Suppressor macrophage (primary cell): ENCODE results near the gene CIPC.

Experiments used
- DNase-seq, 4 experiments: peaks; one replicate each; pipeline ENCODE4 v3.0.0-alpha.2; 2020 to 2022

CIPC gene

DNA sequence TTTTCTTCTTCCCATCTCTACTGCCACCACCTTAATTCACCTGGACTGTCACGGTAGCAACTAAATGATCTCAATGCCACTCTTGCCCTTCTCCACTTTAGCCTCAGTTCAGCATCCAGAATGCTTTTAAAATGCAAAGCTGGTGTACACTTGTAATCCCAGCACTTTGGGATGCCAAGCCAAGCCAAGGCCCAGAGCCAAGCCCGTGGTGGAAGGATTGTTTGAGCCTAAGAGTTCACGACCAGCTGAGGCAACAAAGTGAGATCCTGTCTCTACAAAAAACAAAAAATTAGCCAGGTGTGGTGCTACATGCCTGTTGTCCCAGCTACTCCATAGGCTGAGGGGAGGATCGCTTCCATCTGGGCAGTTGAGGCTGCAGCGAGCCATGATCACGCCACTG lies 5.9 kb downstream of the CIPC start:
- DNase-seq = no peak

DNA sequence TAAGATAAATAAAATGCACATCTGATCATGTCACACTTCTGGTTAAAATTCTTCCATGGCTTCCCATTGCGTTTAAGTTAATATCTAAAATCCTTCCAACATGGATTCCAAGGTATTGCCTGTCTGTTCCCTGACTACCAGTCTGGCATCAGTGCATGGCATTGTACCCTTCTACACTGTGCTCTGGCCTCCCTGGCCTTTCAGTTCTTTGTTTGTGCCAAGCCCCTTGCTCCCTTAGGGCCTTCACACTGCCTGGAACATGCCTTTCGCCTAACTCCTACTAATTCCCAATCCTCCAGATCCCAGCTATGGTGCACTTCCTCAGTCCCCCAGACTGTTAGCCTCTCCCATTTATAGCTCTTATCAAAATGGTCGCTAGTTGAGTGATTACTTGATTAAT lies 6.3 kb downstream of the CIPC start:
- DNase-seq = no peak

DNA sequence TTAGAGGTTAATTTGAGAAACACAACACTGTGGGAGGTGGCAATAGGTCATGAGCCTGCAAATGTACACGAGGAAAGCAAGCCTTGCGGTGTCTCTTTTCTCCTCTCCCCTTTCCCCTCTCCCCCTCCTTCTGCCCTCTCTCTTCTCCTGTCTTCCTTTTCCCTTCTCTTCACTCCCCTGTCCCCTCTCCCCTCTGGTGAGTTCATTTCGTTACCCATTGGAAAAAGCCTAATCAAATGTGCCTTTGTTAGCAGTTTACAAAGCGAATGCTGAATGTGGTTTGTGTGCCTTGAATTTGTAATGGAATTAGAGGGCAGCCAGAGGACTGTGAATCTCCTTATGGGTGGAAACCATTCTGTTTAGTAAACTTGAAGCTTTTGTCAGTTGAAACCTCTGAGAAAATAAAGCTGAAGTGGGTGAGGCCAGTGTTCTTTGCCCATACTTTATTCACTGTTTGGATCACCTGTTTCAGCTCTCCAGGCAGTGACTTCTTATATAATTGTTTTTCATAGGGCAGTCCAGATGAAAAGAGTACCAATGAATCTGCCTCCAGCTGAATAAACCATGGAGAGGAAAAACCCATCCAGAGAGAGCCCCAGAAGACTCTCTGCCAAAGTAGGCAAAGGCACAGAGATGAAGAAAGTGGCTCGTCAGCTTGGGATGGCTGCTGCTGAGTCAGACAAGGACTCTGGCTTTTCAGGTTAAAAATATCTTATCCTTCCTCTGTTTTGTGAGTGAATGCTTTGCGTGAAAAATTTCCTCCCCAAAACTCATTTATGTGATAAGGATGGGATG lies 7.3 kb downstream of the CIPC start:
- no peak for DNase-seq

DNA sequence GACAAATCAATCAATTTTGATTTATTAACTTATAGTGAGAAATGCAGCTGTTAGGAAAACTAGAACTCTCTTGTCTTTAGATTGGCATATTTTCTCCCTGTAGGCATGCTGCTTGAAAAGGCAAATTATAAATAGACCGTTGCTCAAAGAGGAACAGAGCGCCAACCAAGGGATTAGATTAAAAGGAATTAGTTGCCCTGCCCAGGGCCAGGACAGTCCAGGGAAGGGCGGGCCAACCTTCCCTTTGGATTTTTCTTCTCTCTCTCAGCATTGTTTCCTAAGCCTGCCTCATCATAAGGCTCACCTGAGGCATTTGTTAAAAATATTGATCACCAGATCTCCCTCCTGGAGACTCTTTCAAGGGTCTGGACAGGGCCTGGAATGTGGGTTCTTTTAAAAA lies 8.6 kb downstream of the CIPC start:
- DNase-seq = no peak

DNA sequence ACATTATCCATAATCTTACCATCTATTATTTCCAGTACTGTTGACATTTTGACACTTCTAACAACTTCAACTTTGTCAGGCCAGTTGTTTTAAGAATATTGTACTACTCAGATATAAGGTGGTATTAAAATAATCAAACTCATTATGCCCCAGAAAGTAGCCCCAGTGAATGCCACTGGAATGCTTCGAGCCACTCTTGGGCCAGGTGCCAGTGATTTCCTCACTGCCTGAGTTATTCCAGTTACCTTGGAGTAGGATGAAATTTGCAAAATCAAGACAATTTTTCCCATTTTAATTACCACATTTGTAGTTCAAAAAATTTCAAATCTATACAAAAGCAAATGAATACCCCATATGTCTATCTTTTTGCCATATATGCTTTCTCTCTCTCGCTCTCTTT lies 9.2 kb downstream of the CIPC start:
- no peak for DNase-seq

DNA sequence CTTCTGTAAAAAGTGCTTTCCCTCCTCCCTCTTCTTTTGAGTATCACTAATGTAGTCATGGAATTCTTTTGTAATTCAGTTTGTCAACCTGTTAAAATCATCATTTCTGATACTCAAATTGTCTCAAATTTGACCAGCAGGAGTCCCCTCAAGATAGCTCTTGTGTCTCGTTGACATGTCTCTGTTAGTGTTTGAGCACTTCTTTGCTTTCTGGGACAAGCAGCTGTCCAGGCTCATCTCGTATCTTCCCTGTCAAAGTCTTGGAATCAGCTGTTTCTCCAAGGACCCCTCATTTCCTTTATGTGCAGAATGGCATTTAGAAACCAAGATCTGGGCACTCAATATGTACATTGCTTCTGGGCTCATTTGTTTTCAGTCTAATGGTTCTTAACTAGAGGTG lies 10.7 kb downstream of the CIPC start:
- no peak for DNase-seq

DNA sequence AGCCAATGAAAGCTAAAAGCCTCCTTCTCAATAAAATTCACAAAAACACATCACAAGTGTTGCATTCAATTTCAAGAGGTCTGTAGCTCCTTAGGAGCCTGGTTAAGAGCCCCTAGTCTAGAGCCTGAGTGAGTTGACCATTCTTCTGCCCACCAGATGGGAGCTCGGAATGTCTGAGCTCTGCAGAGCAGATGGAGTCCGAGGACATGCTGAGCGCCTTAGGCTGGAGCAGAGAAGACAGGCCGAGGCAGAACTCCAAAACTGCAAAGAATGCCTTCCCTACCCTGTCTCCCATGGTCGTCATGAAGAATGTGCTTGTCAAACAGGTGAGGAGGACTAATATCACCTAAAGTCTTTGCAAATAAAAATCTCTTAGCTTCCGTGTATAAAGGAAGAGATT lies 11.6 kb downstream of the CIPC start:
- DNase-seq = no peak

DNA sequence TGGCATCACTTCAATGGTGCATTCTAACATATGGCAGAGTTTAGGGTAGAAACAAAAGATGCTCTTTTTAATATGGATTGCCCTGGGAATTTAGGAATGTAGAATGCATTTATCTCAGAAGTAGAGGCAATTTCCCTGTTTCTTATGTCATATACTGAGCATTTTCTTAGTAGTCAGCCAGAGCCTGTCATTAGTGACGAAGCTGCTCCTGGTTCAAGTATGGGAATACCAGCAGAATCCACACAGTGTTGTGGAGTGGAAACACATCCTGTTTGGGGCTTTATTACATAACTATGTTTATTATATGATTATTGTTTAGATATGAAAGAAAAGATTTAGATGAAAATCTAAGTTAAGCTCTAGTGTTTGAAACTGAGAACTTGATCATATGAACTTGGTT lies 12.2 kb downstream of the CIPC start:
- DNase-seq = no peak

DNA sequence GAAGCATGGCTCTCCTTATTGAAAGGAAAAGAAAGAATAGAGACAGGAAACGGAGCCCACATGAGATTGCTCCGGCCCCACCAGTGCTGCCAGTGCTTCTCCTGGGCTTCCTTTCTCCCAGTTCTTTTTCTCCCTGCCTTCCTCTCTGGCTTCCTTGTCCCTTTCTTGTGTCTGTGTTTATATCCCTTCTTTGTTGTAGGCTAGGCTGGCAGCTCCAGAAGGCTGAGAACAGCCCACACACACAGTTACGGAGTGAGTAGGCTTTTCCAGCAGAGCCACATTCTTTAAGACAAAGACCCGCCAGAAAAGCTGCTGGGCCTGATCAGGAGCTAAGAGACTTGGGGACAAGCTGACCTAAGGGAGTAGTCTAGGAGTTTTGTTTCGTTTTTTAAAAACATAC lies 13.0 kb downstream of the CIPC start:
- no peak for DNase-seq

DNA sequence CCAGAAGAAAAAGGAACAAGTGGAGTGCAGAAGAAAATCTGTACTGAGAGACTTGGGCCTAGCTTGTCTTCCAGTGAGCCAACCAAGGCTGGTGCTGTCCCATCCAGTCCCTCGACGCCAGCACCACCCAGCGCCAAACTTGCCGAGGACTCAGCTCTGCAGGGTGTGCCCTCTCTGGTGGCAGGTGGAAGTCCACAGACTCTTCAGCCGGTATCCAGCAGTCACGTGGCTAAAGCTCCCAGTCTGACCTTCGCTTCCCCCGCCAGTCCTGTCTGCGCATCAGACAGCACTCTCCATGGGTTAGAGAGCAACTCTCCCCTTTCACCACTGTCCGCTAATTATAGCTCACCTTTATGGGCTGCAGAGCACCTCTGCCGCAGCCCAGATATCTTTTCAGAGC lies 15.6 kb downstream of the CIPC start:
- no peak for DNase-seq

DNA sequence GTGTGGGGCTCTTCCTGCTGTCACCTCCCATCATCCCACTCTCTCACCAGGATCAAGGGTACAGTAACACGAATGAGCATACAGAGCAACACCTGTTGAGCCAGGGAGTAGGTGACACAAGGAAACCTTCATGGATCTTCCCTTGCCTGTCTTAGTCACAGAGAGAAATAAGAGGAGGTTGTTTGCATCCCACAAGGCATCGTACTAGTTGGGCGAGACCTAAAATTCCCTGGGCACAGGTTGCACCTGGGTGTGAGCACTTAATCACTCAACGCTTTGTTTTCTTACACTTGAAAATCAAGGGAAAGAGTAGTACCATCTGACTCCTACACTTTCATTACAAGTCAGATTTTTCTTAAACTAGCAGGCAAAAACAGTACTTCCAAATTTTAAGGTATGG lies 16.6 kb downstream of the CIPC start:
- no peak for DNase-seq

DNA sequence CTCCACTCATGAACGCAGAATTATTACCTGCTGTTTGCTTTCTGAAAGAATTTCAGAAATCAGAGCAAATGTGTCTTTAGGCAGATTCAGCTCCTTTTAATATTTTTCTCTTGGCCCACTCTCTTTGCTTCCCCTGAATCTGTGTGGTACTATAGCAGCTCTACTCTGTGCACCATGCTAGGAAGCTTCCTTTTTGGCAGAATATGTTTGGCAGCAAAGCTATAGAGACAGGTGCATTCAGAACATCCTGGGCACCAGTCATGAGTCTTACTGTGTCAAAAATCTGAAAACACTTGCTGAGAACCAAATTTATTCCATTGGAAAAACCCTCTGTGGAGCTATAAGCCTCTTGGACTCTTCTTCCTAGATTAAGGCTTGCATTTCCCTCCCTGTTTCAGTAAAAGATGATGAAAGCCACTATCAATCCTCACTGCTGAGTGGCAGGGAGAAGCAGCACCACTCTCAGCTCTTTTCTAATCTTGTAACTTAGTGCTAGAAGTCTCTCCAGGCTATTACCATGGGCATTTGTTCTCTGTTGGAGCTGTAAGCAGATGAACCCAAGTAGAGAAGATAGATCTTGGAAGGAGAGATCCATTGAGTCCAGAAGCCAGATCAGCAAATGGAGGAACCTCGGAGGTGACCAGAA lies 18.2 kb downstream of the CIPC start:
- DNase-seq = no peak

DNA sequence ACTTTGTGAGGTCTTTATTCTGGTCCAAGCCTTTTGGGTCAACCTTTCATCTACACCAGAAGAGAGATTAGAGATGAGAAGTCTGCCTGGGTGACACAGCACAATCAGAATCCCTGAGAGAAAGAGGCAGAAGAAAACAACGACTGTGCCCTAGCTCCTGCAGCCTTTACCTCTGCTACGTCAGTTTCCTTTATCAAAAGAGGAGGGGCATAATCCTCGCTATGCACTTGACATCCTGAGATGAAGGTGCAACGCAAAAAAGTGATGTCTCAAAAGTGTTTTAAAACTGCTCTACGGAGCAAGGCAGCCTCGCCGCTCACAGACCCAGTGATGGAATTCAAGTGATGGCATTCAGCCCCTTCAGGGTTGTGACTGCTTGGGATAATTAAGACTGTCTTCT lies 21.8 kb downstream of the CIPC start:
- no peak for DNase-seq

DNA sequence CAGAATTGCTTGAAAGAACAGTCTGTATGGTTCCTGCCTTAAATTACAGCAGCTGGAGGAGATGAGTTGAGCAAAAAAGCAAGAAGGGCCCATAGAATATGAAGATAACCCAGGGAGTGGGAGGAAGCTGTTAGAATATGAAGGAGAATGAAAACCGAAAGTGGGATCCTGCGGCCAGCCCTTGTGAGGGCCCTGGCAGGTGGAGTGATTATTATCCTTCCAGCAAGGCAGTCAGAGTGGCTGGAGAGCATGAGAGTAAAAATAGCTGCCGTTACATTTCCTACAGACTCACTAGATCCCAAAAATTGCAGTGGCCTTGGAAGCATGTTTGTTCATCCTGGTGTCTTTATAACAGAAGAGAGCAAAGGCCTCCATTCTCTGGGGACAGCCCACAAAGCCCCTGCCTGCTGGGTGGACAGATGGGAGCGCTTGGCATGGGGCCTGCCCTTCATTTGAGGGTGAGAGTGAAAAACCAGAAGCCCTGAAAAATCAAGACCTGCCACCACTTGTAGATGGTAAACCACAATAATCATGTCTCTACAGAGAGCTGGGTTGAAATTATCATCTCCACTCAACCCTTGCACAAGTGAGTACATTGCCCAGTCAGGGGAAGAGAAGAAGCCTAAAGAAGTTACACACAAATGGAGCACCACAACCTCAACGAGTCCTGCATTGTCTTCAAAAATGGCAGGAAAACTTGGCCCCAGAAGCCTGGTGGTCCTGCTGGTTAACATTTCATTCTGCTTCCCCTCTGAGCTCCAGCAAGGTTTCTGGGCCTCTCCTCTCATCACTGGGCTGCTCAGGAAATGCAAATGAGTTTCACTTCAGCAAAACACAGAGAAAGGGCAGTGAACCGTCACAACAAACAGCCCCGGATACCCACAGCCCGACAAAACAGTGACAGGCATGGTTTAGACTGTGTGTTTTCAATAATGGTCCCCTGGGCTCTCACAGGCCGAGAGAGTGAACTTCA lies 23.0 kb downstream of the CIPC start:
- peak; percentile 23 to 57 (median 40) for DNase-seq

DNA sequence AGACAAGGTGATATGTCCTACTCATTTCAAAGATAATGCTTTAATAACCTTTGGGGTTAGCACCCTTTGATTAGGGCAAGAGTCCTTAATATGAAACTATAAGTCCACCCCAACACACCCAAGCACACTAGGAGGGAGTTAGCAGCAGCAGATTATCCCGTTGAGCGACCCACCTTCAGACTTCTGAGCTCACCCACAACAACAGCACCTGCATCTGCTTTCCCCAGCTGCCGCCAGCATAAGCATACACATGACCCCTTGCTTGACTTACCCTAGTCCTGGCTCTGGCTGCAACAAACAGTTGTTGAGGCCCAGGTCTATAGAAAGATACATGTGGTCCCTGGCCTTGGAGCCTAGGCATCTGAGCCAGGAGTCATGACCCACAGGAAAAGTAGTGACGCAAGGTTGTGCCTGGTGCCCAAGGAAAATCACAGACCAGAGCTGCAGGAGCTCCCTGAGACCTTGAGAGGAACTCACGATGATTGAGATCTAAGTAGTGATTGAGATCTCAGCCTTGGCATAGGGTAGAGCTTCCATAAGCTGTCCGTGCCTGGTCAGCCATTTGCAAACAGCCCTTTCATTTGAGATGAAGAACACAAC lies 24.6 kb downstream of the CIPC start:
- DNase-seq = no peak

DNA sequence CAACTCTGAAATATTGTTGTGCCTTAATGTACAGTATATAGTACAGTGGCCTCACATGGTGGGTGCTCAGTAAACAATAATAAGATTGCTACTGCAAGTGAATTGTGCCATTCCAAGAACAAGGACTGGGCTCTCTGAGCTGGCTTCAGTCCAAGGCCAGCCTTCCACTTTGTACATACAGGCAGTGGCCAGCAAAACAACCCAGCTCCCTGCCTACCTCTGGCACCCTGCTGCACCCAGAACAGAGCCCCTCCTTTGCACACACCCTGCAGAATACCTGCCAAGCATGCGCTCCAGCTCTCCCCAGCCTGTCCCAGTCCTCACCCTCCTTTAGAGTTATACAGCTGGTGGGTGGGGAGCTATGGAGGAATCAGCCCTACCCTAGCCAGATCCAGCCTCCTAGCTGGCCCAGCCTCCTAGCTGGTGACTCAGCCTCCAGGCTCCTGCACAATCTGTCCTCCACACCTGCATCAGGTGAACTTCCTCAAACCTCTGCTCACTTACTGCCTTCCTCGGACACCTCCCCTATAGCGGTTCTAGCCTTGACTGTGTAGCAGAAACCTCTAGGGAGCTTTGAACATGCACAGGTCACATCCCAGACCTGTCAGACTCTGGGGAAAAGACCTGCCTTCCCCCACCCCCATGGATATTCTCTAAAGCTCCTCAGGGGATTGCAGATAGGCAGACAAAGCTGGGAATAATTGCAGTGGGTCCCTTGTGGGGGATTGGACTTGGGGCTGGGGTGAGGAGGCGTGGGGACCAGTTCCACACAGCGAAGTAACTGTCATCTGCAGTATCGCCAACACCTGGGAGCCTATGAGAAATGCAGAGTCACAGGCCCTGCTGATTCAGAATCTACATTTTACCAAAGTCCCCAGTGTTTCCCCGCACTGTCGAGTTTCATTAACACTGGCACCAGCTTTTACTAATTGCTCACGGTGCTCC lies 25.6 kb downstream of the CIPC start:
- DNase-seq = no peak

DNA sequence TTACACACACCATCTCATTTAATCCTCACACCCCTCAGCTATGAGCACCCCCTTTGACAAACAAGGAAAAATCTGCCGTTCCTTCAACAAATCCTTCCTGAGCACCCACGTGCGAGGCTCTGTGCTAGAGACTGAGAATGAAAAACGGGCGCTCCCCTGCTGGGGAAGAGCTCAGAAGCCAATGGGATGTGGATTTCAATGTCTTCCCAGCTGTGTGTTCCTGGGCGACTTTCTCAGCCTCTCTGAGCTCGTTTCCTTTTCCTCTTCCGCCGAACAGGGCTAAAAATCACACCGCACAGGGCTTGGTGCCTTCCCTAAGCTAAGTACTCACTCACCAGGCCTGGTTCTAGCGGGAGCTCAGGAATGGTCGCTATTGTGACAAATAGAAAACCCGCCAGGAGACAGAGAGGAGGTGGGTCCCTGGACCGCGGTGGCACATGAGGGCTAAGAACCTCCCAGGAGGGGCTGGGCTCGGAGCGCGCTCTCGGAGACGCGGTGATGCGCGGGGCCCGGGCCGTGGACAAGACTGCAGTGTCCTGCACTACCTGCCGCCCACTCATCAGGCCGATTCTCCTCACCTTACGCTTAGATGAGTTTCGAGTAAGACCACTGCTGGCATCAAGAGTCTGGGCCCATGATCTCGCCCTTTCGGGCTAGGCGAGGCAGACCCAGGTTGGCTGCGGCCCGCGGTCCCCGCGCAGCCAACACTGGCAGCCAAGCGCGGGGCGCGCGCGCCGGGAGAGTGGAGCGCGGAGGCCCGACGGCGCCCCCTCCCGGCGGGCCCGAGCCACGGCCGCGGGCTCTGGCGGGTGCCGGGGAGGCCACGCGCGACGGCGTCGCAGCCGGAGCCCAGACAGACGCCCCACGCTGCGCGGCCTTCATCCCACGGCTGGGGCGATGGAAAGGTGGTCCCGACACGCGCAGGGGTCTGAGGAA lies 26.6 kb downstream of the CIPC start:
- DNase-seq = peak; percentile 59 to 86 (median 72)

DNA sequence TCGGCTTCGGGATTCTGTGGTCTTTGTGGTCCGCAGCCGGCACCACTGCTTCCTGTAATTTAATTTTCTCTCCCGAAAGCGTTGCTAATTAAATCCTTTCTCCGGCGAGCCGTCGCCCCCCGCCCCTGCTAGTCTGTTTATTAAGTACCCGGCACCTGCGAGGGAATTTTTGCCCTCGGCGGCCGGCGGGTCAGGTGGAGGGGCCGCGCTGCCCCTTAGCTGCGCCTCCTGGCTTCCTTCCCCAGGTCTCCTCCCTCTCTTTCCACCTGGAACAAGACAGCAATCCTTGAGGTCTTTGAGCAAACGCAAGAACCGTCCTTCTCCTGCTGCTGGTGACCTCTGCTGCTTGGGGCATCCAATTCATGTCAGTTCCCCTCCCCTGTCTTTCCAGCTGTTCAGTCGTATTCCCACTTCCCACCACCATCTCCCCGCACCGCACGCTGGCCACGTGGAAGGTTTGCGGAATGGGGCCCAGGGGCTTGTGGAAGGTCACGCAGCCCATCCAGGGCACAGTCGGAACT lies 27.3 kb downstream of the CIPC start:
- no peak for DNase-seq

DNA sequence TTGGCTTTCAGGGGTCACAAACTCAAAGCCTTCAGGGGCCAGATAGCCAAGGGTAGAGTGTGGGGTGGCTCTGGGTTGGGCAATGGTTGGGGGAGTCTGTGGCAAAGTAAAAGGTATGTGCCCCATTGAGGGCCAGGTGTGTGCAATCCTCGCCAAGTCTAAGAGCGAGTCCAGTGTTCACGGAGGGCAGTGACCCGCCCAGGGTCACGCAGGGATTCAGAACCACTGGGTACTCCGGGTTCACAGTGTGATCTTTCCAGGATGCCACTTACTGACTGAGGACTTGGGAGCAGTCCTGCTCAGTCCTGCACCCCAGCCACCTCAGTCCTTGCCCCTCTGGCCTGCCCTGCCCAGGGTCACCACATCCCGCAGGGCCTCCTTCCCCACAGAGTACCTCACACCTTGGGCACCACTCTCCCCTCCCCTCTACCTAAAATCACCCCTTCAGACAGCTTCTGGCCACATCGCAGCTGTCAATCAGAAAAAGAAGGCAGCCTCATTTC lies 27.8 kb downstream of the CIPC start:
- DNase-seq = no peak

DNA sequence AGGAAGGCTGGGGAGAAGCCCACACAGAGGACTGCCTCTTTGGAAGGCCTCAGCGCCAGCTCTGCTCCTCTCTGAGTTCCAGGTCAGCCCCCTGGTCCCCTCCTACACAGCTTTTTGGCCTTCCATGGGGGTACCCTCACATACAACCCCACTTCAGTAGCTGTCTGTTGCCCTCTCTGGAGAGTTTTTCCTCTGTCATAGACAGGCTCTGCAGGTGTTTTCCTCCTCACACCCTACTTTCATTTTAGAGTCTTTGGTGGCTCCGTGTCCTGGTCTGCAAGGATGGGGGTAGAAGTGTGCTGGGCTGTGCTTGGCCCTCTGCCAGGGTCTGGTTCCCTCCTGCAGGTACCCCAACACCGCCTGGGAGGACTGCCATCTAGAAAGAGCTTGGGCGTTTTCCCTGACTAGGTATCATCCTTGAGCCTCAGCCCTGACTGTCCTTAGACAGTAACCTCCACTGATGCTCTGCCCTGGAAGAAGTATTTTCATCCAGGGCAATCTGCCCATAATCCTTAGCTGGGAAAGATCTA lies 28.5 kb downstream of the CIPC start:
- DNase-seq = no peak
